Pons (tissue), 1 donor: ENCODE measurements around the gene IL23R.

Source experiments
- DNase-seq: peaks from one replicate; pipeline ENCODE4 v3.0.0-alpha.2; 2016; ENCODE audit warnings: low spot score

IL23R gene

GRCh38 chr1:67242016-67242415 is 75.8 kb downstream of the IL23R start:
- no peak for DNase-seq

GRCh38 chr1:67250051-67250653 is 83.9 kb downstream of the IL23R start:
- DNase-seq, result no peak

- no peak for DNase-seq
Observed at GRCh38 chr1:67256291-67257172, 90.3 kb downstream of the IL23R start.

- no peak for DNase-seq
Observed at GRCh38 chr1:67257173-67257535, 90.9 kb downstream of the IL23R start.

GRCh38 chr1:67261680-67262079 is 95.4 kb downstream of the IL23R start:
- DNase-seq, result no peak

GRCh38 chr1:67262735-67263134 is 96.5 kb downstream of the IL23R start:
- no peak for DNase-seq

- no peak for DNase-seq
Observed at GRCh38 chr1:67264152-67264551, 97.9 kb downstream of the IL23R start.

GRCh38 chr1:67264899-67265298 is 98.6 kb downstream of the IL23R start:
- DNase-seq, result no peak

GRCh38 chr1:67269061-67269460 is 102.8 kb downstream of the IL23R start:
- no peak for DNase-seq

- DNase-seq, result no peak
Observed at GRCh38 chr1:67270541-67270940, 104.3 kb downstream of the IL23R start.

- no peak for DNase-seq
Observed at GRCh38 chr1:67273591-67273990, 107.3 kb downstream of the IL23R start.

- no peak for DNase-seq
Observed at GRCh38 chr1:67274623-67275325, 108.5 kb downstream of the IL23R start.

- peak; percentile 10 for DNase-seq
Observed at GRCh38 chr1:67280696-67281095, 114.4 kb downstream of the IL23R start.

- no peak for DNase-seq
Observed at GRCh38 chr1:67281244-67281643, 115.0 kb downstream of the IL23R start.

- no peak for DNase-seq
Observed at GRCh38 chr1:67285780-67286488, 119.7 kb downstream of the IL23R start.

- DNase-seq, result no peak
Observed at GRCh38 chr1:67290236-67290635, 124.0 kb downstream of the IL23R start.

- DNase-seq, result no peak
Observed at GRCh38 chr1:67294836-67295617, 128.8 kb downstream of the IL23R start.

- no peak for DNase-seq
Observed at GRCh38 chr1:67298762-67299161, 132.5 kb downstream of the IL23R start.

GRCh38 chr1:67299296-67299695 is 133.0 kb downstream of the IL23R start:
- no peak for DNase-seq

GRCh38 chr1:67300561-67300960 is 134.3 kb downstream of the IL23R start:
- no peak for DNase-seq

GRCh38 chr1:67304023-67304422 is 137.8 kb downstream of the IL23R start:
- DNase-seq, result no peak

- DNase-seq, result no peak
Observed at GRCh38 chr1:67306547-67306946, 140.3 kb downstream of the IL23R start.
